GM21381 (cell line): ENCODE measurements around the gene POP4.
"Not testable (repeated sequence)": the region's sequence is repeated elsewhere in the genome, so short reads cannot be mapped to it uniquely, and the experiment has no call there.

Experiments used
- ATAC-seq: cut with Tn5 transposase; IDR thresholded peaks from one replicate; pipeline ENCODE4 v1.9.1; 2021; ENCODE audit warnings: mild to moderate bottlenecking, moderate library complexity; ENCODE audit not compliant: unreplicated experiment

POP4 gene

DNA sequence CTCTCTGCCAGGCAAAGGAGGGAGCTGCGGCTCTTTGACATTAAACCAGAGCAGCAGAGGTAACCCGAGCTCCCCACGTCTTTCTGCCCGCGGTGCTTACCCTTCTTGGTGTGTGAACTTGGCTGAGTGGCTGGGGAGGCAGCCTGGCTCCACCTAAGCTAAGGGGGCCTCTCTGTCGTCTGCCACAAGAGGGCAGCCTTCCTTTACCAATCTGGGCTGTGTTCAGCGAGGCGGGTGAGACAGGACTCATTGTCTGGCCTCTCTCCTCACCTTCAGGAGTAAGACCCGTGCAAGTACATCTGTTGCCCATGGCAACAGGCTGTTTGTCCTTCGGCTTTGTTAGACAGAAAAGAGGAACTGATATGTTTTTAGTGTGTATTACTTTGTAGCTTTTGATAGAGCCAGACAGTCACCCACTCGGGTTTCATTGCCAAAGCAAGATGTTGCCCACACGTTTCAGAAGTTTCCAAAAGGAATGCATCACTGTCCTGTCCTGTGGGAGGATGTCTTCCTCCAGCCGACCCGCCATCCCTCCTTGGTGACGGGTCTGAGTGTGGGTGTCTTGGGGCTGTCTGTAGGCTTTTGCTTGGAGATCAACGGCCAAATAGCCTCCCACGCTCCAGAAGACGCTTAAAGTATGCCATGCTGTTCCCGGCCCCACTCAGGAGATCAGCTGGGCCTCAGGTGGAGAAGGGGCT lies 4.6 kb downstream of the POP4 start:
- ATAC-seq, result peak; percentile 63

DNA sequence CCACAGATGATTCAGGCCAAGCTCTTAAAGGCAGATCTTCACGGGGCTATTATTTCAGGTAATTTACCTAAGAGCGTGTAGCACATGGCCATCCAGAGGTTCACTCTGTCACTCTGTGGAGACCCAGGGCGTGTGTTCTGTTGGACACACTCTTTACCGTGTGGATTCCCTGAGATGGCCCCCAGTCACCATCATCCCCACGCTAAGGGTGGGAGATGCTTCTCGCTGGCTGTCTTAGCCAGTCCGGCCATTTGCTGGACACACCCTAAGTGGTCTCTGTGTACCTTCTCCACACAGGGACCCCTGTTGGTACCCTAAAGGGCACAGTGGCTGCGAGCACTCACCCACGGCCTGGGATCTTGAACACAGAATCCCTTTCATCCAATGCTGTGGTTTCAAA lies 6.0 kb downstream of the POP4 start:
- no peak for ATAC-seq

DNA sequence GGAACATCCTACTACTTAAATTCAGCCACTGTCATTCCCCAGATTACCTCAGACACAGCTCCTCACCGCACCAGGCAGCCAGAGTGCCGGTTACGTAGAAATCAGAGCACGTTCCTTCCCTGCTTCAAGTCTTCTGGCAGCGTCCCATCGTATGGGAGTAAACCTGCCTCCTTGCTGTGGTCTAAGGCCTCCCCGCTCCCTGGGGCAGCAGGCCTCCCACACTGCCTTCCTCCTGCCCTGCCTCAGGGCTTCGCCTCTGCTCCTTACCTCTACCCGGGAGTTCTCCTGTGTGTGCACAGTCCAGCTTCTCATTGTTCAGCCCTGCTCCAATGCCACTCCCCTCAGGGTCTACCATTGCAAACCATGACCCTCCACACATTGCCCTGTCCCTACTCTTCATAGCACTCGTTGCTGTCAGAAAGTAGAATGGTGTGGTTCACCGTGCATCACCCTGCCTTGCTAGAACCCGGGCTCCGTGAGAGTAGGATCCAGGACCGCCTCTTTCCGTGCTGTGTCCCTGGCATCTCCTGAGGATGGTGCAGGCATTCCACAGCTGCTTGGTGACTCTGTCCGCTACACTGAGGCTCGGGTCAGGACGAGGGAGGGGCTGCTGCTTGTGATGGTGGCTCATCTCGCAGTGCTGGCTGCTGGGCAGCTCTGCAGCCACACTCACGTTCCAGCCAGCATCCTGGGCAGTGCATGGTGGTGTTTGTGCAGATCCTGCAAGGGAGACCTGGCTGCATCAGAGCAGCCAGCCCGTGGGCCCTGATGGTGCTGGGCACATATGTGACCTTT lies 6.9 kb downstream of the POP4 start:
- no peak for ATAC-seq

DNA sequence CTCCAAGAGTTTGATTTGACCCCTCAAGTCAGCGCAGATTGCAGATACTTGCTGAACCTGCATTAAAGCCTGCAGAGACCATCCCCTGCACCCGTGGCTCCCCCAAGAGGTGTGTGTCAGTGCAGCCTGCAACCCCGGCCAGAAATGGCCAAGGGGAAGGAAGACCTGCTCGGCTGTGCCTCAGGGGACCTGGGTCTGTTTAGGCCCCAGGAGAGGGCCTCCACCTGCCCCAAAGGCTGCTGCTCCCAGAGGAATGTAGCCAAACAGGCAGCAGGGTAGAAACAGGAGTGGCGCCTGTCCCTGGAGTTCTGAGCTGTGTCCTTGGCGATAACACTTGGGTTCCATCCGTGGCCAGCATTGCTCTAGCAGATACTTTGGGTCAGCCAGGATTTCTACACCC lies 8.0 kb downstream of the POP4 start:
- no peak for ATAC-seq

DNA sequence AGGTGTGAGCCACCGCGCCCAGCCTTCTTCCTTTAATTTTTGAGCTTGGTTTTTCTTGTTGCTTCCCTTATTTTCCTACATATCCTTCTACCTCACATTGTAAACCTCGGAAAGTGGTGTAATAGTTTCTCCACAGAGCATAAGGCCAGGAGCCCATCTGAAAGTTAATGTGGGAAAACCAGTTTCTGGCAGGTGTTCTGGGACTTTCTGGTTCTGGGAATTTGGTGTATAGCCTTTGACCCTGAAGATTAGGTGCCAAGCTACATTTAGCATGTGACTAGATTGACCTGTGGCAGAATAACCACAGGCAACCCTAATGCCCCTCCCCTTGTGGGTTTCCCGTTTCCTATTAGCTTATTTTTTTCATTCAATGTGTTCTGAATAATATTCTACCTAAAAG lies 8.7 kb downstream of the POP4 start:
- no peak for ATAC-seq

DNA sequence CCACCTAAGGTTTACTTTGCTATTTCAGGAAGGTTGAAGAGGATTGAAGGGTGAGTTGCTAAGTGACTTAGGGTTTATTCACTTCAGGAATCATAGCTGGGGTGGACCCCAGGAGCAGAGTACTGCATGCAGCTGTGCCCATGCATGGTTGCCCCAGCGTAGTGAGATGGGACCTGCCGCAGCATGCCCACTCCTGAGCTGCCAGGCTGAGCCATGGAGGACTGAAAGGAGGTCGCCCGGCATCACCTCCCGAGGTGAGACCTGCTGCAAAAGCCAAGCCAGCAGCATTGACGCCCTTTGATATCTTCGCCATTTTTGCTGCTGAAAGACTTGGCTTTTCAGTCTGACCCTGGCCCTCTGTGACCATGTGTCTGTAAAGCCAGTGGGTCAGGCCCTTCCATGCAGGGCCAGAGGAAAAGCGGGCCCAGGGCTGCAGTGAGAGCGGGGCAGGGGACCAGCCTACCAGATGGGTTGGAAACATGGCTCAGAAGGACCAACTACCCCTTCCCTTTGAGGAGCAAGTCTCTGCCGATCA lies 9.9 kb downstream of the POP4 start:
- no peak for ATAC-seq

DNA sequence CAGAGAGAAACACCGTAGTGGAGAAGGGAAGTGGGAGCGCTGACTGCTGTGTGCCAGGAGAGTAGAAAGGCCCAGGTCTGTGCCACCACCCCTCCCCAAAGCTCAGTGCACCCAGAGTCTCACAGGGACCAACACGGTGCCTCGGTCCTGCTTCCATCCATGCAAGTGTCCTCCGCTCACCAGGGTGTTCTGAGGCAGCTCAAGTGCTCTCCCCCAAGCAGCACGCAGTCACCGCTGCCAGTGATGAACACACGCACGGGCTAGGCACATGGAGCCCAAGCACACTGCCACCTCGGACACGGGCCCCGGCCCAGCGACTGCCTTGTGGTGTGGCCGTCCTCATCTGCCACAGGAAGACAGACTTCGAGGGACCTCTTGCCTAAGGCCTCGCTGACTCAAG lies 10.5 kb downstream of the POP4 start:
- no peak for ATAC-seq

DNA sequence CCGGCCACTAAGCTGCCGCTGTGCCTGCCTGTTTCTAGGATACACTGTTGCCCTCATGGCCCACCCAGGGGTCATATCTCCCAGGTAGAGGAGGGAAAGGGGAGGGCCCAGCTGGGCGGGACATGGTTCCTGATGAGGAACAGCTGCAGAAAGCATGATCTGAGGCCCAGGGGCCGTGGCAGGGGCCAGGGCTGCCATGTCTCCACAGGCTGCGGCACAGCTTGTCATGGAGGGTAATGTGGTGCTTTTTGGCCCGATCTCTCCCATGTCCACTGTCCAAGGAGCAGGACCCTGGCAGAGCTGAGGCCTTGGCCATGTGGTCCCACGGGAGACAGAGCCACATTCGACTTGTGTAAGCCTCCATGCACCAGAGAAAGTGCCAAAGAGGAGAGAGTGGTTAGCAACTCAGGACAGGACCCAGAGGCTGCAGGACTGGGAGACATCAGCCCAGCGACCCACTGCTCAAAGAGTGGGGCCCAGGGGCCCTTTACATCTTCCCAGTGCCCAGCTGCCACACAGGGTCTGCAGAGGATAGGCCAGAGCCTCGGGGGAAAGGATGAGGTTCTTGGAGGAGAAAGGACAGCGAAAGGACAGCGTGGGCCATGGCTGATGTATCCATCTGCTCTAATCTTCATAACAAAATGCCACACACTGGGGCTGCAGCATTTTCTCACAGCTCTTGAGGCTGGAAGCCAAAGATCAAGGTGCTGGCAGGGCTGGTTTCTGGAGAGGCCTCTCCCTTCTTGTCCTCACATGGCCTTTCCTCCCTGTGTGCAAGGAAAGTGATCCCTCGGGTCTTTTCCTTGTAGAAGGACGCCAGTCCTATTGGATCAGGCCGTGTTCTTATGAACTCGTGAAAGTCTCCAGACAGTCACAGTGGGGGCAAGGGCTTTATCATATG lies 11.5 kb downstream of the POP4 start:
- ATAC-seq, result no peak

DNA sequence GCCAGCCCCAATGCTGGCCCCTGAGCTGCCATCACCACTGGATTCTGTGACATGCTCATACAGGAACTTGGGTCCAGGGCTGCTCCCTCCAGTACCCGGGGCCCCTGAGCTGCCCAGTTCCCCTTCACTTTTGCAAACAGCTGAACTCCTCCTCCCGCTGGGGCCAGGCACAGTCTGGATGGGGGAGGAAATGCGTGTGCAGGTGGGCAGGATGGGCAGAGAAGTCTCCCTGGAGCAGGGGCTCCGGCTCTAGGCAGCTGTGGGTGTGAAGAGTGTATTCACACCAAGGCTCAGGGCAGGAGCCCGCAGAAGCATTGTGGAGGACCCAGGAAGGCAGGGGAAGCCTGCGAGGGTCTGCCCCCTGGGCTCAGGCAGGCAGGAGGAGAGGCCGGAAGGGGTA lies 12.4 kb downstream of the POP4 start:
- ATAC-seq, result no peak

DNA sequence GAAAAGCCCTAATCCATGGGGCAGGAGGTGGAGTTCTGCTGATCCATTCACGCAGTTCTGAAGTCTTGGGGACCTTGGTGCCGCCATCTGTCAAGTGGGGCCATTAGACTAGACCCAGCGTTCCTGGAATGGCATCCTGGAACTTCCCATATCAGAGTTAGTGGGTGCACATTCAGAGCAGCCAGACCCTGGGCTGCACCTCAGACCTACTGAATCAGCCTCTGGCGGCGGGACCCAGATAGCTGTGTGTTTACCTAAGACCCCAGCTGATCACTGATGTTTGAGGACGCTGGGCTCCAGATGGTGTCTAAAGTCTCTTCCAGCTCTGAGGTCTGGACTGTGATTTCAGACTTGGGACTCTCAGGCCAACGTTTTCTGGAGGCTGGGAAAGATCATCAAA lies 12.8 kb downstream of the POP4 start:
- ATAC-seq, result no peak

DNA sequence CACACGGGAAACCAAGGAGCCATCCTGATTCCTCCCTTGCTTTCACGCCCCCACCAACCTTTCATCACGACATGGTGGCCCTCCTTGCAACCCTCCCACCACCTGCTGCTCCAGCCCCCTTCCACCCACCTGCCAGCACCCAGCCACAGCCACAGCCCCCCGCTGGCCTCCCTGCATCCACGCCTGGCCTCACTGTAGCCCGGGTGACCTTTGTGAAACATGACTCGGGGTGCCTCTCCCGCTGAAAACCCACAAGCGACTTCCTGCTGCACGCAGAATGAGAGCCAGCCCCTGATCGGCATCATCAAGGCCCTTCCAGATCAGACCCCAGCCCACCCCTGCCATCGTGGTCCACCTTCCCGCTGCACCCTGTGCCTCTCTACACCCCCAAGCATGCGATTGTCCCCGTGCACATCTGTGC lies 14.9 kb downstream of the POP4 start:
- ATAC-seq, result no peak

DNA sequence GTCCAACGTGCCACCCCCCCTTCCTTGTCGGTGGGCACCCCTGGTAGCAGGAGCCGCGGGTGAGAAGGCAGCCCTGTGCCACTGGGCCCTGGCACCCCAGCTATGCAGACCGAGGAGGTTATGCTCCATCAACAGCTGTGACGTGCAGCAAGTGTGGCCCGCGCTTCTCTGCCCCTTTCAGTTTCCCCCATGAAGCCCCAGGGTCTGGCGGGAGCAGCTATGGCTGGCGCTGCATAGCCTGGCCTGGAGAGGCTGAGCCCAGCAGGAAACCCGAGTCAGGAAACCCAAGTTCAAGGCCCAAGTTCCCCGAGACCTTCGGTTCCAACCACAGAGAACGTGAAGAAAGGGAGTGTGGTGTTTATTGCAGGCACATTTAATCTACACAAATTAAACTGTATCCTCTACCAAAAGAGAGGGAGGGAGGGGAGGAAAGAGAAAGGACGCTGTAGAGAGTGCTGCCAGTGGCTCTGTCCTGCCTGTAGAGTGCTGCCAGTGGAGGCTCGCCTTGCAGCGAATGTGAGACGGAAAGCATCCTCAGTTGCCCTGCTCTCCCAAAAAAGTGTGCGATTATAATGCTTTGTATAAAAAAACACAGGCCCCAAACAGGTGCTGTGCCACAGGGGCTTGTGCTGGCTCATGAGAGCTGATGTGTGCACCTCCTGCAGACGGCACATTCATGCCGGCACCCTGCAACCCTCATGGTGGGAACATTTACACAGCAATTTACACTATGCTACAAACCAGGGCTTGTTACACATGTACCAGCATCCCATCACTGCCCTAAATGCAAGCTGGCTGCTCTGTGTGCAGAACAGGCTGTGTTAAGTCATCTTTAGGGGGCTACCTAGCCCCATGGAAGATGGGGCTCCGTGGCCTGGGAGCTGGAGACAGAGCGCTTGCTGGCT lies 16.3 kb downstream of the POP4 start:
- ATAC-seq, result no peak

DNA sequence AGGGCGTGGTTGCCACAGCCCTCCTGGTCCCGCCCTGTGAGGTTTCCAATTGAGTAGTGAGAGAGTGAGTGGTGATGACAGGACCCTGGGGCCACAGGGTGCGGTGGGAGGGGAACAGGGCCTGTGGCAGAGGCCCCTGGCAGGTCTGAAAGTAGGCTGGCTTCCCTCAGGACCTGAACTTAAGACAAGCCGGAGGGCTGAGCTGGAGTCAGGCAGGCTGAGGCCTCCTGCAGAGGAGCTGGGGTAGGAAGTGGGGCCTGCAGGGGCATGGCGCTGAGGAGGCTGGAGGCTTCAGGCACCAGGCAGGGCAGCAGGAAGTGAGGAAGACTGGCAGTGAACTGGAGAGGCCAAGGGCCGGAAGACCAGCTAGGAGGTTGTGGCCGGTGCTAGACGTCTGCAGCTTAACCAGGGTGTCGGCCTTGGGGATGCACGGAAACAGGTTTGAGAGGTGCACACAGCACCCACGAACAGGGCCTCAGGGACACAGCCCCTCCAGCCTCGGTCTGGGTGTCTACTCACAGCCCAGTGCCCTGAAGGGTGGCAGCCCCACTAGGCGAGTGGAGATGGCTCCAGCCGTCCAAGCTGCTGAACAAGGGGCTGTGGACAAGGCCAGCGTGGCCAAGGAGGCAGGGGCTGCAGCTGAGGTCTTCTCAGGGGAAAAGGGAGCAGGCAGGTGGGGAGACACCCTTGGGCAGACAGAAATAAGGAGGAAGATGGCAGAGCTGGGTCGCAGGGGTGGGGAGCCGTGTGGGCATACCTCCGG lies 17.8 kb downstream of the POP4 start:
- no peak for ATAC-seq

DNA sequence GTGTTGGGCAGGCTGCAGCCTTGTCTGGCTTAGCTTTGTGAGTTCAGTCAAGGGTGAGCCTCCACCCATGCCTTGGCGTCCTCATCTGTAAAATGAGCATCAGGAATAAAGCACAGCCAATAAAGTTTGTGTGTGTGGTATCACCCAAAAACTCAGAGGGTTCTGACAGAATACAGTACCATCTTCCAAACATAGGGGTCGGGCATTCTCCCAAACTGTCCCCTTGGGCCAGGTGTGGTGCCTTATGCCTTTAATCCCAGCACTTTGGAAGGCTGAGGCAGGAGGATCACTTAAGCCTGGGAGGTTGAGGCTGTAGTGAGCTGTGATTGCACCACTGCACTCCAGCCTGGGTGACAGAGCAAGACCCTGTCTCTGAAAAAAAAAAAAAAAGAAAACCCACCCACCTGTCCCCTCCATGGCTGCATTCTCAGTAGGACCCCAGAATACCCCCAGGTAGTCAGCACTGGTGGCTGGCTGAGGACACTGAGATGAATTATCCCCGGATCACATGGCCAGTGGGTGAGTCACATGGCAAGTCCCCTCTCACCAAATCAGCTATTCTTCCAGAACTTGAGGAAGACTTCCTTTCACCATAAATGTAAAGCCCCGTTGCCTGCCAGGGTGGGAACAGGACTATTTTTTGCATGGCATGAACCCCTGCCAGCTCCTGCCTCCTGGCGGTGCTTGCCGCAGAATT lies 18.6 kb downstream of the POP4 start:
- no peak for ATAC-seq

DNA sequence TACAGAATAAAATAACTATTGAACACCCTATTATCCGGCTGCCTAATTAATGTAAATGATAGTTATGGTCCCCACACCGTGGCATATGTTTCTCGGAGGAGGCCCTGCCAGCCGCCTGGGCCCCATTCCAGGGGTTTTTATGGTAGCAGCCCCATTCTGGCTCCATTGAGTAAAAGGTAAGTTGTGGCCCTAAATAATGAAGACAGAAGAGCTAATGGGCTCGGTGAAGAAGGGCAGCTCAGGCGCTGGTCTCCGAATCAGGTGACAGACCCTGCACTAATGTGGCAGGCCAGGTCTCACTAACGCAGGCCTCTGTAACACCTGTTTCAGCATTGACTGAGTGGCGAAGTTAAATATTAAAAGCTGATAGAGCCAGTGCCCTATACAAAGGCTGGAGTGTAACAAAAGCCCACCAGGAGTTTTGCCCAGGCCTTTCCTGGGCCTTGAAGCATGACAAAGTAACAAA lies 19.1 kb downstream of the POP4 start:
- ATAC-seq, result no peak

DNA sequence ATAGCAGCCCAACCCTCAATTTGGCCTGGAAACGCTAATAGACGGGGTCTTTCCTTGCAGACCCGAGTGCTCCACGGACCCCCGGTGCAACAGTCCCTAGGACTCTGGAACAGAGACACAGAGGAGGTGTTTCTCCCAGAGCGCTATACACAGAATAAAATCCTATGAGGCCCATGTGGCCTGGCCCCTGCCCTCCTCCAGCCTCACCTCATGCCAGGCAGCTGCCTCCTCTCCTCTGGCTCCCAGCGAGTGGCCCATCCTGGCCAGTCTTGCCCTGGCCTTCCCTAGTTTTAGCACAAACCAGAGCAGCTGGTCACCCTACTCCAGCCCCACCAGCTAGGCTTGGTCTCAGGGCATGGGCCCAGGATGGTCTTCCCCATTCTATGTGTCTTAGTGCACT lies 20.3 kb downstream of the POP4 start:
- no peak for ATAC-seq

DNA sequence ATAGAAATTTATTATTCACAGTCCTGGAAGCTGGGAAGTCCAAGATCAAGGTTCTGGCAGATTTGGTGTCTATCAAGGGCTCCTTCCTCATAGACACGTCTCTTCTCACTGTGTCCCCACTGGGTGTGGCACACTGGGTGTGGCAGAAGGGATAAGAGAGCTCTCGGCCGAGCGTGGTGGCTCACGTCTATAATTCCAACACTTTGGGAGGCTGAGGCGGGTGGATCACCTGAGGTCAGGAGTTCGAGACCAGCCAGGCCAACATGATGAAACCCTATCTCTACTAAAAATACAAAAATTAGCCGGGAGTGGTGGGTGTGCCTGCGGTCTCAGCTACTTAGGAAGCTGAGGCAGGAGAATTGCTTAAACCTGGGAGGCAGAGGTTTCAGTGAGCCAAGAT lies 20.7 kb downstream of the POP4 start:
- not testable (repeated sequence) for ATAC-seq

DNA sequence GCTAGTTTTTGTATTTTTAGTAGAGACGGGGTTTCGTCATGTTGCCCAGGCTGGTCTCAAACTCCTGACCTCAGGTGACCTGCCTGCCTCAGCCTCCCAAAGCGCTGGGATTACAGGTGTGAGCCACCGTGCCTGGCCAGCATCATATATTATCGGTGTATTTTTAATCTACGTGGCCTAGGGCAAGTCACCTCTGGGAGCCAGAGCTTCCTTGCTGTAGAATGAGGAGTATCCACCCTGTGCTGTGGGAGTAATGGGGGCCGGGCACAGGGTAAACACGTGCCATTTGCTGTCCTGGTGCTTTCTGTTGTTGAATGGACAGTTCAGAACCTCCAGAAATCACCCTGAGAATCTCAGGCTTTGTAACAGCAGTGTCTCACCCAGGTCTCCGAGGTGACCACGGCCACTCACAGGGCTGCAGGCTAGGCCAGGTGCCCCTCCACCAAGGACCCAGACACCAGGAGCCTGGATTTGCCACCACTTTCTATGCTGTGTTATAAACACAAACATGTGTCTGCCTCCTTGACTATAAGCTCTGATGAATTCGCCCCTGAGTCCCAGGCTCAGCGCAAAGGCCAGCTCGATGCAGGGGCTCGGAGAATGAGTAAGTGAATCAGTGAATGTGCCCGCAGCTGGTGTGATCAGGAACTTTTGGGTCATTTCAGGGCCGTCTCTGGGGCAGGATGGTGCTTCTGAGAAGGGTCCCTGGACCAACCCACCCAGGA lies 22.7 kb downstream of the POP4 start:
- ATAC-seq, result no peak
